Loucy (cell line): ENCODE measurements around the gene RCAN3.

Experiments
- H2AFZ ChIP-seq: fragments of 200-600 bp; sonication (generic); 2 replicates; pipeline ENCODE4 v1.6.0; 2016; ENCODE audit warnings: antibody characterized with exemption, mild to moderate bottlenecking, low read length, moderate library complexity
- H3F3A ChIP-seq: fragments of 200-600 bp; 2 replicates; pipeline ENCODE4 v1.6.0; 2016; ENCODE audit warnings: antibody characterized with exemption, low read depth, mild to moderate bottlenecking
- H3K27me3 ChIP-seq: fragments of 200-600 bp; sonication (generic); 2 replicates; pipeline ENCODE4 v1.6.1; 2014; ENCODE audit warnings: low read length, mild to moderate bottlenecking; ENCODE audit not compliant: insufficient read depth, poor library complexity, severe bottlenecking
- H3K36me3 ChIP-seq: fragments of 200-600 bp; sonication (generic); 2 replicates; pipeline ENCODE4 v1.6.1; 2016; ENCODE audit warnings: low read length; ENCODE audit not compliant: insufficient read depth
- H3K4me1 ChIP-seq: fragments of 200-600 bp; sonication (generic); 2 replicates; pipeline ENCODE4 v1.5.1; 2014; ENCODE audit warnings: low read length, mild to moderate bottlenecking; ENCODE audit not compliant: insufficient read depth, poor library complexity, severe bottlenecking
- H3K4me2 ChIP-seq: fragments of 200-600 bp; sonication (generic); 2 replicates; pipeline ENCODE4 v1.6.0; 2014; ENCODE audit warnings: antibody characterized with exemption, low read length, low read depth, mild to moderate bottlenecking; ENCODE audit not compliant: poor library complexity, severe bottlenecking
- H3K4me3 ChIP-seq: fragments of 200-600 bp; sonication (generic); 2 replicates; pipeline ENCODE4 v1.5.1; 2014; ENCODE audit warnings: low read length, mild to moderate bottlenecking, mixed read lengths; ENCODE audit not compliant: poor library complexity, severe bottlenecking
- H3K79me2 ChIP-seq: fragments of 200-600 bp; sonication (generic); 2 replicates; pipeline ENCODE4 v1.6.1; 2014; ENCODE audit warnings: low read length; ENCODE audit not compliant: insufficient read depth
- H3K9ac ChIP-seq: fragments of 200-600 bp; sonication (generic); 2 replicates; pipeline ENCODE4 v1.6.0; 2014; ENCODE audit warnings: mild to moderate bottlenecking, low read depth, low read length, moderate library complexity; ENCODE audit not compliant: poor library complexity, severe bottlenecking
- H3K9me2 ChIP-seq: fragments of 200-600 bp; sonication (generic); replicated peaks from 2 replicates; pipeline ENCODE4 v1.6.1; 2016; ENCODE audit warnings: low read depth, low read length, mixed read lengths
- H3K9me3 ChIP-seq: fragments of 200-600 bp; sonication (generic); 2 replicates; pipeline ENCODE4 v1.6.1; 2014; ENCODE audit warnings: mild to moderate bottlenecking, antibody characterized with exemption, low read length, low read depth; ENCODE audit not compliant: insufficient read depth
- H4K20me1 ChIP-seq: fragments of 200-600 bp; sonication (generic); 2 replicates; pipeline ENCODE4 v1.6.0; 2014; ENCODE audit warnings: antibody characterized with exemption, low read length, mild to moderate bottlenecking; ENCODE audit not compliant: insufficient read depth, poor library complexity, severe bottlenecking
- EZH2phosphoT487 ChIP-seq: fragments of 200-600 bp; IDR thresholded peaks from 2 replicates; pipeline ENCODE4 v1.6.1; 2018; ENCODE audit warnings: antibody characterized with exemption, mild to moderate bottlenecking, moderate library complexity, borderline replicate concordance
- TF ChIP-seq, protein P1 (sequence below): fragments of 200-600 bp; sonication (generic); conservative IDR thresholded peaks from 2 replicates; pipeline ENCODE4 v1.5.1; 2014; ENCODE audit warnings: mild to moderate bottlenecking, antibody characterized with exemption, low read length

RCAN3 gene

GRCh38 chr1:24580756-24581155 is 78.1 kb downstream of the RCAN3 start:
- H3K36me3 ChIP-seq = no peaks in the 10 kb centered on the region
- H3K27me3 ChIP-seq = no peaks in the 10 kb centered on the region
- H3F3A ChIP-seq = no peaks in the 10 kb centered on the region
- H3K9me2 ChIP-seq = no peaks in the 10 kb centered on the region
- H3K4me2 ChIP-seq = no peak overlapping the region
- H2AFZ ChIP-seq = no peak overlapping the region
- no peak for TF ChIP-seq EZH2phosphoT487
- TF ChIP-seq, protein P1, sequence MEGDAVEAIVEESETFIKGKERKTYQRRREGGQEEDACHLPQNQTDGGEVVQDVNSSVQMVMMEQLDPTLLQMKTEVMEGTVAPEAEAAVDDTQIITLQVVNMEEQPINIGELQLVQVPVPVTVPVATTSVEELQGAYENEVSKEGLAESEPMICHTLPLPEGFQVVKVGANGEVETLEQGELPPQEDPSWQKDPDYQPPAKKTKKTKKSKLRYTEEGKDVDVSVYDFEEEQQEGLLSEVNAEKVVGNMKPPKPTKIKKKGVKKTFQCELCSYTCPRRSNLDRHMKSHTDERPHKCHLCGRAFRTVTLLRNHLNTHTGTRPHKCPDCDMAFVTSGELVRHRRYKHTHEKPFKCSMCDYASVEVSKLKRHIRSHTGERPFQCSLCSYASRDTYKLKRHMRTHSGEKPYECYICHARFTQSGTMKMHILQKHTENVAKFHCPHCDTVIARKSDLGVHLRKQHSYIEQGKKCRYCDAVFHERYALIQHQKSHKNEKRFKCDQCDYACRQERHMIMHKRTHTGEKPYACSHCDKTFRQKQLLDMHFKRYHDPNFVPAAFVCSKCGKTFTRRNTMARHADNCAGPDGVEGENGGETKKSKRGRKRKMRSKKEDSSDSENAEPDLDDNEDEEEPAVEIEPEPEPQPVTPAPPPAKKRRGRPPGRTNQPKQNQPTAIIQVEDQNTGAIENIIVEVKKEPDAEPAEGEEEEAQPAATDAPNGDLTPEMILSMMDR = no peak
- no peak overlapping the region for H3K9ac ChIP-seq
- H3K4me1 ChIP-seq = no peaks in the 10 kb centered on the region
- H3K79me2 ChIP-seq = no peaks in the 10 kb centered on the region
- no peak overlapping the region for H3K4me3 ChIP-seq
- H4K20me1 ChIP-seq = no peaks in the 10 kb centered on the region
- H3K9me3 ChIP-seq = no peaks in the 10 kb centered on the region

DNA sequence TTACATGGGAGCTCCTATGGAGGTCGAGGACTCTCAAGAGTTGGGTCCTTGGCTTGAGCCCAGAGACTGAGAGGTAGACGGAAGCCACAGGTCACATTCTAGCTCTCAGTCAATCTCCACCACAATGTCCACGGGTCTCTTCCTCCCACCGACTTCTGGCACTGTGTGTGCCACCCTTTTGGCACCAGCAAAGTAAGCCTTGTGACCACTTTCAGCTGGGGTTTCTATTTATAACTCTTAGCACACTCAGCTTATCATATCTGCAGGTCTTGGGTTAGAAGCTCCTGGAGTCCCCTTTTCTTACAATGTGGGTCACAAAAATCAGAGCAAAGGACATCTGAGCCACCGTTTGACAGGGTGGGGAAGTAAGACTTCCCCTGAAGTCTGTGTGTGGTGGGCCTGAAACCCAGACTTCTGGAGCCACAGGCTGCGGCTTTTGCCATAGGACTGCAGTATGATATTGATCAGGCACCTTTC is 81.6 kb downstream of the RCAN3 start:
- Histone ChIP-seq H3K9me2 (no peaks in the 10 kb centered on the region), H3K4me3 (no peak overlapping the region), H3K27me3 (no peaks in the 10 kb centered on the region), H3K4me2 (no peak overlapping the region), H3F3A (no peaks in the 10 kb centered on the region), H3K9me3 (no peaks in the 10 kb centered on the region), H3K79me2 (no peaks in the 10 kb centered on the region), H3K4me1 (peaks cover 5% of the 10 kb centered on the region), H3K36me3 (no peaks in the 10 kb centered on the region), H2AFZ (no peak overlapping the region), H4K20me1 (no peaks in the 10 kb centered on the region), H3K9ac (no peak overlapping the region)
- no peak for TF ChIP-seq EZH2phosphoT487
- TF ChIP-seq, protein P1 = no peak

- H3K9me3 ChIP-seq = no peaks in the 10 kb centered on the region
- H3K9ac ChIP-seq = no peak overlapping the region
- H3K27me3 ChIP-seq = no peaks in the 10 kb centered on the region
- H2AFZ ChIP-seq = no peak overlapping the region
- no peaks in the 10 kb centered on the region for H4K20me1 ChIP-seq
- no peaks in the 10 kb centered on the region for H3F3A ChIP-seq
- no peaks in the 10 kb centered on the region for H3K9me2 ChIP-seq
- H3K4me3 ChIP-seq = no peak overlapping the region
- H3K4me2 ChIP-seq = no peak overlapping the region
- no peaks in the 10 kb centered on the region for H3K36me3 ChIP-seq
- TF ChIP-seq, protein P1 = no peak
- no peak for TF ChIP-seq EZH2phosphoT487
- no peaks in the 10 kb centered on the region for H3K79me2 ChIP-seq
- H3K4me1 ChIP-seq = peaks cover 5% of the 10 kb centered on the region
Measured at GRCh38 chr1:24586119-24586518, 83.5 kb downstream of the RCAN3 start.
